ENCODE data around the gene OSBPL5.

GRCh38 chr11:3199537-3200295 is 34.6 kb upstream of the OSBPL5 start:
- TF ChIP-seq CTCF (IDR thresholded peaks at IDR 0.05) = no peak
- no peak for TF ChIP-seq POLR2A (IDR thresholded peaks at IDR 0.05)
- no peak for TF ChIP-seq POLR2AphosphoS5 (IDR thresholded peaks at IDR 0.05)
